Activated naive CD4-positive, alpha-beta T cell treated with Interleukin-2 at 50 U/mL for 16 hours (primary cell): ENCODE results near the gene PIGA.
"Not testable (repeated sequence)": the region's sequence is repeated elsewhere in the genome, so short reads cannot be mapped to it uniquely, and the experiment has no call there.

Experiments used
- DNase-seq: peaks from one replicate; pipeline ENCODE4 v3.0.0-alpha.2; 2020

PIGA gene

DNA sequence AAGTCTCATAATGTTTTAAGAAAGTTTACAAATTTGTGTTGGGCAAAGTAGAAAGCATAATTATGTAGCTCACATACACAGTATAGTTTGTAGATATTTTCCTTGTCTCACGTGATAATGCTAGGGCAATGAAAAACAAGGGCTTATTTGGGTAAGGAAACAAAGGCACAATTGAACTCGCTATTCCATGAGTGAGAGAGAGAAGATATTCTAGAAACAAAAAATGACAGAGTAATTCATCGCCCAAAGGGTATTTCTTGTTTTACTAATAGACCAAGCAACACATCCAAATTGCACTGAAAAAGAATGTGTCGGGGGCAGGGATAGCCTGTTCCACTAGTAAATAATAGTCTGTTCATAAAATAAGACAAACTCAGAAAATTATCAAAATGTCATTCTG is 16.2 kb downstream of the PIGA start:
- DNase-seq: no peak

DNA sequence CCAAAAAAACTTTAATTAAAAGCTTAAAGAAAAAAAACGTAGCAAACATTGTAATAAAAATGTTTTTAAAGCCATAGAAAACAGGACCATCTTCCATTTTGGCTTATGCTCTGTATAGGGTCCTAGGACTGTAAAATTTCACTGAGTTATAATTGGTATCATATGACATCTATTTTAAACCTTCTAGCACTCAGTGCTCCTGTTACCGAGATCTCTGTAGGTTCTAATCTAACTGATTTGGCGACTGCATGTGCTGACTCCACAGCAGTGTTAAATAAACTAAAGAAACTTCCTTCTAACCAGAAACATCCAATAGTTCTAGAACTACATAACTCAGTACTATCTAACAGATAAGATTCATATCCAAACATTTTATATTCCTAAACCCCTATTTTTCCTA is 19.8 kb downstream of the PIGA start, which contains the start of gene ASB11:
ASB11 (minus strand) TSS at position 132 of the 400 bp plus-strand sequence; CDS start at position 97, 35 bp downstream.
- DNase-seq: no peak

DNA sequence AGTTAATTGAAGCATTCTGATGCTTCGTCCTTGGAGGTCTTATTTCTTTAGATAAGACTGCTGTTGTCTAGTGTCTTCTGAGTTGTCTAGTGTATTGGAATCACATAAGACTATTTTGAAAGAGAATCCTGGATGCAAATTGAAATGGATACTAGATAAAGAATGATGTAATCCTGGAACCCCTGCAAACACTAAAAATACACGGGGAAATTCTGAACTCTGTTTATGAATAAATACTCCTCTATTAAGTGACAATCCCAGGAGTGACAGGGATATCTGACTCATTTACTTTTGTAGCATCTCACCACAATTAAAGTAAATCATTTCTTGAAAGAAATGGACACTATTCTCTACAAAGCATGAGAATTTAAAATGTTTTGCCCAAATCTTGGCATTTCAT is 20.9 kb downstream of the PIGA start:
- DNase-seq: no peak

DNA sequence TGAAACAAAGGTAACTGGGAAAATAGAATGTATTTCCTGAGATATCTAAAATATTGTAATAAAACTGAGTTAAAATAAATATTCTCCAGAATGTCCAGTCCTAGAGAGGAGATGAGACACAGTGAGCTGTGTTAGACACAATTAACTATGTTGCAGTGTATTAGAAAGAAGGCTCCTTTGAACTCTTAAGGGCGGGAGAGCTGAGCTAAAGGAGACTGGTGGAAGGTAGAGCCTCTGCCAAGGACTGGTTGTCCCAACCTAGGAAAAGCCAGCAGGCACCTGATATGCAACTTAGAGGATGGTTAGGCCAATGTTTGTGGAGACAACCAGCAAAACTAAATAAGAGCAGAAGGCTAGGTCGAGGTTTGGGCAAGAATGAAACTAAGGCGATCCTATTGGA is 24.2 kb downstream of the PIGA start:
- no peak for DNase-seq

DNA sequence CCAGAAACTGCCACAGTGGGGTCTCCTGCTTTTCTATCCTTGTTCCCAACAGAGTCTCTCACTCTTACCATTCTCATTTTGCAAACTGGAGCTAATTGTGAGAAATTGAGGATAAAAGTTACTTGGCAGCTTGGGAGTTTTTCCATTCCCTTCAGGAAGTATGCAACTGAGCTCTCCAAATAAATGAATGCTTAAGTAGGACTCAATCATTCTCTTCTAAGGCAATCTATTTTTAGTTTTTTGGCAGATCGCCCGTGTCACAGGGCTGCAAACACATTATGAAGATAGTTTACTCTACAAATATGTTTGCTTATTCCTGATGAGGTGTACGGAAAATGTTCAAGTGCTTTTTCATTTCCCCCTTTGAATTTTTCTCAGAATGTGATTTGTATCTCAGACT is 25.2 kb downstream of the PIGA start:
- no peak for DNase-seq

DNA sequence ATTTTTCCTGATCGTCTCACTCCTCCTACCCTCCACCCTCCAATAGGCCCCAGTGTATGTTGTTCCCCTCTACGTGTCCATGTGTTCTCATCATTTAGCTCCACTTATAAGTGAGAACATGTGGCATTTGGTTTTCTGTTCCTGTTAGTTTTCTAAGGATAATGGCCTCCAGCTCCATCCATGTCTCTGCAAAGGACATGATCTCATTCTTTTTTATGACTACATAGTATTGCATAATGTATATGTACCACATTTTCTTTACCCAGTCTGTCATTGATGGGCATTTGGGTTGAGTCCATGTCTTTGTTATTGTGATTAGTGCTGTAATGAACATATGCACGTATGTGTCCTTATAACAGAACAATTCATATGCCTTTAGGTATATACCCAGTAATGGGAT is 29.4 kb downstream of the PIGA start:
- DNase-seq: not testable (repeated sequence)

DNA sequence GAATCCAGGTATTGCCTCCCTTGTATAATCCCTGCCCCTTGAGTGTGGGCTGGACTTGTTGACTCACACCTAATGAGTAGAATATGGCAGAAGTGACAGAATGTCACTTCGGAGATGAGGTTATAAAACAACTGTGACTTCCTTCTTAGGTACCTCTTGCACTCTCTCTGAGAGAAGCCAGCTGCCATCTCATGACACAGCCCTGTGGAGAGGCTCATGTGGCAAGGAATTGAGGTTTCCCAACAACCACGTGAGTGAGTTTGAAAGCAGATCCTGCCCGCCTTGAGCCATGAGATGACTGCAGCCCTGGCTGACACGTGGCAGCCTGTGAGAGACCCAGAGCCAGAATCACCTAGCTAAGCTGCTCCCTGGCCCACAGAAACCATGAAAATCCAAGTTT is 33.4 kb downstream of the PIGA start:
- DNase-seq: peak; percentile 2

DNA sequence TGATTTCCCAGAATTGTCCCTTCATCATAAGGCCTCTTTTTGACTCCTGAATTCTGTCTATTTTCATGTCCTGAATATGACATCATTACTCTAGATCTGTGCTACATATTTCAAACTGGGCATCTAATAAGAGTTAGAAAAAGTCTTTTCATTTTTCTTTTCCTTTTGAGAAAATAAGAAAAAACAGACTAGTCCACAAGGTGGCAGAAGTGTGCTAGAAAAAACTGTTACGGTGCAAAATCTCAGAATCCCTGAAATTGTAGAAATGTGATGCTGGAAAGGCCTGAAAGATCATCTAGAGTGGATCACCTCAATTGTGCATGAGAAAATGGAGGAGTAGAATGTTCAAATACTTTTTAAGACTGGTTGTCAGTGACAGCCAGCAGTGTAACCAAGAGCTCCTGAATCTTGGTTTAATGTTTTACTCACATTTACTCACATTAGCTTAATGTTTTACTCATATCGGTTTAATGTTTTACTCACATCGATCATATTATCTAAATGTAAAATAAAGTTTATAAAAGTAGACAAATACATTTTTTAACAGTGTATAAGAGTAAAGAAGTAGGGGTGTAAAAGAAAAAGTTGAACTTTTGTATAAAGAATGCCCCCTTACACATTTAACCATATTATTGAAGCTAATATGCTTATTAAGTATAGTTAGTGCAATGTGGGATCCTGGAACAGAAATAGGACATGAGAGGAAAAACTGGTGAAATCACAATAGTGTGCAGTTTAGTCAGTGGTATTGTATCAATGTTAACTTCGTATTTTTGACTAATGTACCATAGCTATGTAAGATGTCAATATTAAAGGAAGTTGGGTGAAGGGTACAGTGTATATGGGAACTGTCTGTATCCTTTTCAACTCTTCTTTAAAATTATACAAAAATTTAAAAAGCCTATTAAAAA is 35.1 kb downstream of the PIGA start:
- no peak for DNase-seq

DNA sequence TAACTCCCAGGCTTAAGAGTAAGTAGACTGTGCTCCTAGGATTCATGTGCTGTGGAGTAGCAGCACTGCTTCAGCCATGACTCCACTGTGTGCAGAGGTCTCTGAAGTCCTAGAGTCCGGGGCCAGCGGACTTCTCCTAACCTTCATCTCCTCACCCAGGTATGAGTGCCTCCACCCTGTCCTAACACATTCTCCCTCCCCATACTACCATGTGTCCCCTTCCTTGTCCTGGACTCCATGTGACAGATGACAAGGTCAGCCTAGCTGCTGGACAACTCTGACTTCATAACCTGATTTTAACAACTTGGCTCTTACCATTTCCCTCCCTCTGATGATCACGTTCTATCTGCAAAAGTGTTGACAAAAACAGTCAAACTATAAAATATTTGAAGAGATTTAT is 36.5 kb downstream of the PIGA start:
- DNase-seq: no peak

DNA sequence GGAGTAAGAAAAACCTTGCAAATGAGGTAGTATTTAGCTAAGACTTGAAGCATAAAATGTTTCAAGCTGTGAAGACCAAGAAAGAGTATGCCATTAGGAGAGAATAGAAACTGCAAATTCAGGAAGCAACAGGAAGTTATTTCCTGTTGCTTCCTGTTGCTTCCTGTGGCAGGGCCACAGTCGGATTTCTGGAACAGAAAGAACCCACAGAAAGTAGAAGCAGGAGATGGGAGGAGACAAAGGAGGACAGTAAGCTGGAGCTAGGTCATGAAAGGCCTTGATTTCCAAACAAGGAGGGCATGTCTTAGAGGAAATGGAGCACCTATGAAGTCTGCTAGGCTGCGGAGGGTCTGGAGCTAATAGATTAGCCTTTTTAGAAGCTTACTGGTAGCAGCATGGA is 37.1 kb downstream of the PIGA start:
- no peak for DNase-seq

DNA sequence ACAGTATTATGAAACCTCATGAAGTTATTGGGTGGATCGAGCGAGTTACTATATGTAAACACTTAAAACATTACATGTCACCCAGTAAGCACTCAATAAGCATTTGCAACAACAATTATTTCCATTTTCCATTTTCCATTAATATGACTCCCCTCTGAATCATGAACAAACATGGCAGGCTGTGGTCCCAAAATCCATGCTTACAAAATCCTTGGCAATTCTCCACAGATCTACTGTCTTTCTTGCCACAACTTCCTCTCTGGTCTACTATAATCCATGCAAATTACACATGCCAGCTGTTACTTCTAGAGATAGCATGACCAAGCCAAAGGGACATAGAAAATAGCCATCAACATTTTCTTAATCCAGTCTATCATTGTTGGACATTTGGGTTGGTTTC is 41.9 kb downstream of the PIGA start:
- no peak for DNase-seq

DNA sequence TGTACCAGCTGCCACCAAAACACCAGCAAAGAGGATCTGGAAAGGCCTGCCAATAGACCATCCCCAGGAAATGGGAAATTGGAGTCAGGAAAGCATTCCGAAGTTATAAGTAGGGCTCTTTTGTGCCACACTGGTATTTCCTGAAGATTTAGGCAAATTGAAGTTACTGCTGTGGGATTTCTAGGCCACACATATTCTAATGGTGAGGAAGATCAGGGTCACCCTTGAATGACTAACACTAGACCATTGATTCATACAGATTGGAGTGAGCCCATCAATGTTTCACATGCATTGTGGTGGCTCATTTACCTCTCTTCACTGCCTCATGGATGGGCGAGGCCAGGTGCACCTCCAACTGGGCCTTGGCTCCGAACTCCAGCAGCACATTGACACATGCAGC is 42.5 kb downstream of the PIGA start:
- DNase-seq: no peak

DNA sequence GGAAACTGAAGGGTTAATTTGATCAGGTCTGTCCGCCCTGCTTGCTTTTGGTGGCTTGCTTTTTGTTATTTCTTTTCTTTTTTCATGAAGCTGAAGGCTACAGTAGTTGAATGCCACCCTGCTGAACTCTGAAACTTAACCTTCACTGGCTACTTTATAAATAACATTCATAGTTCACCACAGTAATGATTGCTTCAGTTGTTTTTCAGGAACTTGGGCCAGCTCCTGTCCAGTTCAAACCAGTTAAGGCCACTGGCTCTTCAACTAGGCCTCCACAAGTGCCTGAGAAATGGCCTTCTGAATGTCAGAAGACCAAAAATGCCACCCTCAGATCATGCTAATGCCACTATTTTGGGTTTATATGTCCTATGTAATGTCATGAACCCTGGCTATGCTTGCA is 57.7 kb downstream of the PIGA start:
- no peak for DNase-seq

DNA sequence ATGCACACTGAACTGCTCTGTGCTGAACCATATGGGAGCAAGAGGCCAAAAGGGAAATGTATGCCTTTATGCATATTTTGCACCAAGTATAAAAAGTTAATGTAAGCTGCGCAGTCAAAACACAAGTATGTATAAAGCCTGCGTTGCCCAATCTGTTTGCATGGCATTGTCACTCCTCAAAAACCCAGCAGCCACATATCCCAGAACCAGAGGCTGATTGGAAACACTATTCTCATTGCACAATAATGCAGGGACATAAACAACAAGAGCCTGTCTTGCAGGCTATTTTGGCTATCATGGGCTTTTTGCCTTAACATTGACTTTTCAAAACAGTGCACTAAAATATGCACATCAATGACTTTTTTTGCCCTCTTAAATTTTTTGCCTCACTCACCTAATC is 60.4 kb downstream of the PIGA start:
- DNase-seq: no peak

DNA sequence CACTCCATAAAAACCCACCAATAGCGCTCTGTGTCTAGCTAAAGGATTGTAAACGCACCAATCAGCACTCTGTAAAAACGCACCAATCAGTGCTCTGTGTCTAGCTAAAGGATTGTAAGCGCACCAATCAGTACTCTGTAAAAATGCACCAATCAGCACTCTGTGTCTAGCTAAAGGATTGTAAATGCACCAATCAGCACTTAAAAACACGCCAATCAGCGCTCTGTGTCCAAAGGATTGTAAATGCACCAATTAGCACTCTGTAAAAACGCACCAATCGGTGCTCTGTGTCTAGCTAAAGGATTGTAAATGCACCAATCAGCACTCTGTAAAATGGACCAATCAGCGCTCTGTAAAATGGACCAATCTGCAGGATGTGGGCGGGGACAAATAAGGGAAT is 62.0 kb downstream of the PIGA start:
- DNase-seq: not testable (repeated sequence)

DNA sequence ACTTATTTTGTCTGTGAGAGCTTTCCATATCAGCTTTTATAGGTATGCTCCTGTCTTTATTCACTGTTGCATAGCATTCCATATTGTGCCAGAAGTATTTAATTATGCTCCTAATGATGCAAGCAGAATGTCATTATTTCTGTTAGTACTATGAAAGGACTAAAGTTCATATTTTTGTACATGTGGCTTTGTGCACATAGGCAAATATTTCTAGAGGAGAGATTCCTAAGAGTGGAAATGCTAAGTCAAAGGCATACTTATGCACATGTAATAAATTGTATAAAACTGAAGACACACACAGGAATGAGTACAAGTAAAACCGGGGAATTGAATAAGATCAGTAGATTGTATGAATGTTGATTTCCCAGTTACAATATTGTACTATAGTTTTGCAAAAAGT is 63.6 kb downstream of the PIGA start:
- no peak for DNase-seq

DNA sequence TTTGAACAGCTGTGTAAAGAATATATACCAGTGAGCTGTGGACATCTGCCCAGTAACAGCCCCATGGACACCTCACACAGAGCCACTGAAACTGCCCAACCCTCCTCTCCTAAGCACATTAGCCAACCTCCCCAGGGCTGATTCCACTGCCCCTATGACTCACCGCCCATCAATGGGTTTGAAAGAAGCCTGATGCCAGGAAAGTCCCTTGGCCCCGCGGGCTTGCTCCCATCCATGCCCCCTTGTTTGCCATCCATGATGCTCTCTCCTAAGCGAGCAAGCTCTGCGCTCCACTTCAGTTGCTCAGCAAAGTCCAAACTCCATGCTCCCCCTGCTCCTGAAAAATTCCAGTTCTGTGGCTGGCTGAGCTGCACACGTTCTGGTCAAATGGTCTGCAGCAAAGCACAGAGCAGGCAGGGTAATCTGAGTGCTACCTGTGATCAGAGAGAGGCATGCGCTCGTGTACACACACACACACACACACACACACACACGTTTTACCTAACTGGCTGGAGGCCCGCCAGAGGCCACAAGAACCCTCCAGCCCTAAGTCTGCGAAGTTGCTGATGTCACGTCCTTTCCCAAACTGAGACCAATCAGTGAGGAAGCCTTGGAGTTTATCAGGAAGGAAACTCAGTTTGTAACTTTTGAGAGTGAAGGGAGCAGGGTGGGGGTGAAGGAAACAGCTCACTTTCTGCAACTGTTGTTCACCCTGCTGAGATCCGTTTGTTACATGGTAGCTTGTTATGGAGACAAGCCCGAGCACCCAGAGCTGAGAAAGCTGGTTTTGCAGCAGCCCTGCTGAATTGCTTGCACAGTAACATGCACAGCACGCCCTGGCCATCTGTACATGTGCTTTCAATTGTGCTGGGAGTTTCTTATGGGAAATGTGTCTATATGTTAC is 65.5 kb downstream of the PIGA start, which contains the start of gene ASB9:
ASB9 (minus strand) TSS at position 466 of the 904 bp plus-strand sequence; CDS start at position 257, 209 bp downstream.
- peak; percentile 2 for DNase-seq
